A549 (cell line): ENCODE measurements around the gene POU3F3. TPM values are rescaled to one million over a fixed set of nuclear protein-coding genes. Genes with fewer than 3 reads are reported as not detected.

Experiments used
- ATAC-seq, 2 experiments: fragments of 200-7000 bp in 1 of 2; fragments of >200 bp in 1 of 2; cut with Nextera tagmentation in 1 of 2; cut with Tn5 transposase in 1 of 2; 3 replicates each; pipeline versions ENCODE4 v1.8.0 to v1.9.1; 2018 to 2020; ENCODE audit warnings: mild to moderate bottlenecking in 1 of 2, moderate library complexity in 1 of 2
- CTCF ChIA-PET: fragments of 300-600 bp; sonication (Branson Sonifier 250); formaldehyde crosslinking; extraction: SDS; loops from one replicate; lab custom pipeline; 2021; ENCODE audit warnings: antibody characterized with exemption, inconsistent platforms; lab: Yijun Ruan, JAX
- POLR2A ChIA-PET: fragments of 350-600 bp; formaldehyde crosslinking; extraction: SDS; loops from one replicate; lab custom pipeline; 2021; ENCODE audit warnings: antibody characterized with exemption, inconsistent platforms; lab: Yijun Ruan, JAX
- DNase-seq, 2 experiments: peaks; one replicate each; pipeline versions ENCODE4 v3.0.0 to v3.0.0-alpha.2; 2011 to 2016; ENCODE audit warnings: low read depth in 1 of 2, low spot score in 1 of 2
- FAIRE-seq: peaks from 2 replicates; lab custom pipeline; 2011; peaks lifted over from hg19 to GRCh38; lab: Jason Lieb, UNC
- H3K27ac ChIP-seq, 2 experiments: fragments of >200 bp; sonication (Bioruptor Twin); formaldehyde crosslinking; 3 replicates each; pipeline ENCODE4 v1.5.1; 2016 to 2017
- H3K4me1 ChIP-seq: fragments of >200 bp; sonication (Bioruptor Twin); formaldehyde crosslinking; 3 replicates; pipeline ENCODE4 v1.6.1; 2016
- H3K4me2 ChIP-seq: fragments of >200 bp; sonication (Bioruptor Twin); formaldehyde crosslinking; 3 replicates; pipeline ENCODE4 v1.6.1; 2016
- H3K4me3 ChIP-seq: fragments of >200 bp; sonication (Bioruptor Twin); formaldehyde crosslinking; 3 replicates; pipeline ENCODE4 v1.5.1; 2016
- H3K9me3 ChIP-seq: fragments of >200 bp; sonication (Bioruptor Twin); formaldehyde crosslinking; 3 replicates; pipeline ENCODE4 v1.6.1; 2016
- CEBPB ChIP-seq, 2 experiments: fragments of >200 bp in 1 of 2; sonication (Bioruptor Twin) in 1 of 2; formaldehyde crosslinking in 1 of 2; IDR thresholded peaks; 2 replicates each; pipeline ENCODE4 v1.6.1; 2012 to 2016
- CHD2 ChIP-seq: fragments of 150-350 bp; IDR thresholded peaks from 2 replicates; pipeline ENCODE4 v1.6.1; 2014; ENCODE audit warnings: low read length; ENCODE audit not compliant: partially characterized antibody
- EP300 ChIP-seq, 2 experiments: fragments of >200 bp; sonication (Bioruptor Twin); formaldehyde crosslinking; IDR thresholded peaks; 2 replicates in 1 of 2; 3 replicates in 1 of 2; pipeline ENCODE4 v1.6.1; 2016 to 2017
- GATA3 ChIP-seq: IDR thresholded peaks from 2 replicates; pipeline ENCODE4 v1.6.1; 2012; ENCODE audit warnings: borderline replicate concordance
- HDAC2 ChIP-seq: fragments of 200-600 bp; sonication (generic); IDR thresholded peaks from 2 replicates; pipeline ENCODE4 v1.6.1; 2016
- HEYL ChIP-seq: fragments of 250-450 bp; sonication (Bioruptor Pico); IDR thresholded peaks from 2 replicates; pipeline ENCODE4 v1.8.0; 2021; ENCODE audit warnings: mild to moderate bottlenecking, moderate library complexity
- HOXB13 ChIP-seq: fragments of 250-450 bp; sonication (Bioruptor Pico); IDR thresholded peaks from 2 replicates; pipeline ENCODE4 v1.5.0; 2020; ENCODE audit warnings: low read depth, mild to moderate bottlenecking, moderate library complexity
- JUNB ChIP-seq: fragments of >200 bp; sonication (Bioruptor Twin); formaldehyde crosslinking; IDR thresholded peaks from 2 replicates; pipeline ENCODE4 v1.6.1; 2016
- KDM5A ChIP-seq: fragments of 200-600 bp; sonication (generic); IDR thresholded peaks from 2 replicates; pipeline ENCODE4 v1.6.1; 2016; ENCODE audit warnings: antibody characterized with exemption, mild to moderate bottlenecking
- MAX ChIP-seq: IDR thresholded peaks from 2 replicates; pipeline ENCODE4 v1.6.1; 2012
- NPAS2 ChIP-seq: fragments of 250-450 bp; sonication (Bioruptor Pico); IDR thresholded peaks from 2 replicates; pipeline ENCODE4 v1.8.0; 2022; ENCODE audit warnings: mild to moderate bottlenecking, moderate library complexity, borderline replicate concordance
- PBX3 ChIP-seq: IDR thresholded peaks from 2 replicates; pipeline ENCODE4 v1.6.1; 2012
- PHF8 ChIP-seq: fragments of 200-600 bp; sonication (generic); IDR thresholded peaks from 2 replicates; pipeline ENCODE4 v1.6.1; 2016; ENCODE audit warnings: low read depth, mild to moderate bottlenecking, antibody characterized with exemption, moderate library complexity, borderline replicate concordance
- RARB ChIP-seq: fragments of 250-450 bp; sonication (Bioruptor Pico); IDR thresholded peaks from 2 replicates; pipeline ENCODE4 v1.8.0; 2021; ENCODE audit warnings: mild to moderate bottlenecking, moderate library complexity
- RCOR1 ChIP-seq: fragments of 150-350 bp; IDR thresholded peaks from 2 replicates; pipeline ENCODE4 v1.6.1; 2014; ENCODE audit warnings: antibody characterized with exemption, low read length, low read depth
- REST ChIP-seq: fragments of 200-600 bp; sonication (generic); IDR thresholded peaks from 2 replicates; pipeline ENCODE4 v1.6.1; 2016; ENCODE audit warnings: antibody characterized with exemption, mild to moderate bottlenecking, moderate library complexity
- RNF2 ChIP-seq: fragments of 200-600 bp; sonication (generic); IDR thresholded peaks from 2 replicates; pipeline ENCODE4 v1.6.1; 2016; ENCODE audit warnings: low read depth, mild to moderate bottlenecking, antibody characterized with exemption, moderate library complexity, borderline replicate concordance
- USF2 ChIP-seq: fragments of 450-650 bp; IDR thresholded peaks from 2 replicates; pipeline ENCODE4 v1.6.1; 2014; ENCODE audit warnings: antibody characterized with exemption
- WGBS: methylation state at CpG from one replicate; pipeline ENCODE4 v1.1.6; 2017; ENCODE audit errors: missing lambda C conversion rate; 5-methylcytosine and 5-hydroxymethylcytosine counted together
- polyA plus RNA-seq, 4 experiments: library from polyadenylated mRNA; depleted of rRNA in 3 of 4; stranded (reverse); fragments of >200 nt; fragmentation: RNase III in 1 of 4; extraction: RNeasy Plus Mini Kit Qiagen cat#74134 plus additional on column Dnase treatment in 1 of 4; gene quantifications; 2 replicates in 3 of 4; 3 replicates in 1 of 4; pipeline ENCODE4 v1.2.3, GENCODE V29; 2011 to 2017

POU3F3 gene
- polyA plus RNA-seq, 2 of the 4 experiments (the other 2 are of a cell fraction), result 0.03 TPM; not detected in 1

GRCh38 chr2:104875262-104875661 is 21.3 kb downstream of the POU3F3 start:
- 20% methylated on average over 1 of the region's 1 CpG for WGBS
- no peak for TF ChIP-seq PHF8
- TF ChIP-seq HOXB13 (CRISPR knock-in tag), result no peak
- no peak for TF ChIP-seq GATA3
- no peak for TF ChIP-seq CEBPB (IDR thresholded peaks at IDR 0.05)
- no peak for TF ChIP-seq CHD2
- CTCF ChIA-PET, result interaction anchor here (1.2 to 1.3 kb wide), 2 partner anchors 25 to 29 kb away, joined by 3 read pairs; no protein-coding TSS in a partner anchor

GRCh38 chr2:104876606-104877570 is 23.0 kb downstream of the POU3F3 start:
- no peak overlapping the region for H3K4me3 ChIP-seq
- H3K9me3 ChIP-seq, result no peaks in the 10 kb centered on the region
- WGBS, result 38% methylated on average over 14 of the region's 14 CpGs
- DNase-seq (no peak), ATAC-seq (no peak), FAIRE-seq (no peak)
- no peak overlapping the region for H3K27ac ChIP-seq
- POLR2A ChIA-PET, result no interaction called here
- CTCF ChIA-PET, result interaction anchor here (1.0 to 2.0 kb wide), 3 partner anchors 27 to 1715 kb away, joined by 3 to 8 read pairs (median 3); no protein-coding TSS in a partner anchor
- TF ChIP-seq HEYL (CRISPR knock-in tag), result no peak
- no peak for TF ChIP-seq EP300 (IDR thresholded peaks at IDR 0.05)
- TF ChIP-seq JUNB, result no peak
- no peak for TF ChIP-seq RARB (CRISPR knock-in tag)
- TF ChIP-seq USF2, result no peak
- H3K4me1 ChIP-seq, result 0 out of 3 replicates have a peak, but pooled peaks cover 3% of the 10 kb centered on the region
- H3K4me2 ChIP-seq, result no peak overlapping the region

More at GRCh38 chr2:104875262-104875661, 21.3 kb downstream of the POU3F3 start:
- Histone ChIP-seq H3K9me3 (no peaks in the 10 kb centered on the region), H3K4me1 (0 out of 3 replicates have a peak, but pooled peaks cover 3% of the 10 kb centered on the region), H3K4me2 (no peak overlapping the region), H3K27ac (no peak overlapping the region), H3K4me3 (no peak overlapping the region)
- ATAC-seq (no peak), FAIRE-seq (no peak), DNase-seq (no peak)
- POLR2A ChIA-PET, result no interaction called here

DNA sequence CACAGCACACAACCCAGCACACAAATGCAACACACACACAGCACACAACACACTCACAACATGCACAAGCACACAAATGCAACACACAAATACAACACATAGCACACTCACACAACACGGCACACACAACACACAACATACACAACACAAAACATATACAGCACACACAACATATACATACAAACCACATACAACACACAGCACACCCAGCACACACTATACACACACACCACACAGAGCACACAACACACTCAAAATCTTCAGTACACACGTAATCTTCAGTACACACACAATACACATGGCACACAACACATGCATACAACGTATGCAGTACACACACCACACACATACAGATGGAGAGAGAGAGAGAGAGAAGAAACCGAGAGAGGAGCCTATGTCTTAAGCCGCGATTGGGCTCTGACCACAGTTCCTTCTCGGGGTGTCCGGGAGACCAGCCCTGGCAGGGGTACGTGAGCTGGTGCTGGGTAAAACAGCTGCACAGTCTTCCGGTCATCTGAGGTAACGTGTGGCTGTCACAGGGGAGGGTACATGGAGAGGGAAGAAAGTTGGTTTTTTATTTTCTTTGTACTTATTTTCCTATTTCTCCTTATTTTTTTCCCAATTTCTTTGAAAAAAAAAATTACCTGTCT is 25.1 kb downstream of the POU3F3 start:
- no peak for ATAC-seq
- ChIA-PET POLR2A (no interaction called here), CTCF (interaction anchor here (0.8 to 1.1 kb wide), 2 partner anchors 920 to 1718 kb away, joined by 3 read pairs; no protein-coding TSS in a partner anchor)
- 39% methylated on average over 11 of the region's 11 CpGs for WGBS
- Histone ChIP-seq H3K27ac (no peak overlapping the region), H3K4me3 (no peak overlapping the region), H3K9me3 (no peaks in the 10 kb centered on the region), H3K4me2 (no peak overlapping the region), H3K4me1 (no peaks in the 10 kb centered on the region)
- no peak for FAIRE-seq
- DNase-seq, result no peak
- TF ChIP-seq KDM5A (no peak), MAX (no peak), HDAC2 (no peak), NPAS2 (CRISPR knock-in tag) (no peak), RNF2 (no peak), CEBPB (IDR thresholded peaks at IDR 0.05) (no peak), REST (no peak), RCOR1 (no peak), PBX3 (no peak), USF2 (no peak)
